ENCODE data around the gene CDHR2.
"Not testable (repeated sequence)": the region's sequence is repeated elsewhere in the genome, so short reads cannot be mapped to it uniquely, and the experiment has no call there.

Gene CDHR2

DNA sequence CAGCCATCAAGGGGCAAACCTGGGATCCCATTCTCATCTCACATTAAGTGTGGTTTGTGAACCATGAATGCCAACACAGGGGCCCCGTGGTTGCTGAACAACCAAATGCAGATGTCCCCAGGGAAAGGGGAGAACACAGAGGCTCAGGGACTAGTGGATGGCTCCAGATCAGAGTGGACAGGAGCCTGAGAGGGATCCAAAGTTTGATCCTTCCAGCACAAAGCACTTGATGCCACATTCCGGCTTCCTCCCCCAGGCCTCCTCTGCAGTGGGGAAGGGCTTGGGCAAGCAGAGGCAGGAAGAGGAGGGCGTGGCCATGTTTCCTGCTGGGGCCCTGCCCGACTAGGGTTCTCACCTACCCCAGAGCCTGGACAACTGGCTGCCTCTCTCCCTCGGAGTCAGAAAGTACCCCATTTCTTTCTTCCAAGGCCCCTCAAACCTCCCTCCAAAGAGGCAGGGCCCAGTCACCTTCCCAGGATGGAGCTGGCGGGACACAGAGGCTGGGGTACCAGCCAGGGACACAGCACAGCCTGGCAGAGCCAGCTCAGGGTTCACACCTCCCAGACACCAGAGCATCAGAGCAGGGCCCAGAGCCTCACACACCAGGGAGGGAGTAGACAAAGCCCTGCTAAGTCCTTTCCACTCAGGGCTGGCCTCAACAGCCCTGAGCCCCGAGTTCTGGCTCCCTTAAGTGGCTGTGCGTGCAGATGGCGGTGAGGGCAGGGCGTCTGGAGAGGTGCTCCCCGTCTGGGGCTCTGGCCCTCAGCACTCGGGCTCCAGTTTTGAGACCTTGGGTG is 7.6 kb upstream of the CDHR2 start:
- no peak for DNase-seq (ENCODE audit: low read depth in 2 of 2)

DNA sequence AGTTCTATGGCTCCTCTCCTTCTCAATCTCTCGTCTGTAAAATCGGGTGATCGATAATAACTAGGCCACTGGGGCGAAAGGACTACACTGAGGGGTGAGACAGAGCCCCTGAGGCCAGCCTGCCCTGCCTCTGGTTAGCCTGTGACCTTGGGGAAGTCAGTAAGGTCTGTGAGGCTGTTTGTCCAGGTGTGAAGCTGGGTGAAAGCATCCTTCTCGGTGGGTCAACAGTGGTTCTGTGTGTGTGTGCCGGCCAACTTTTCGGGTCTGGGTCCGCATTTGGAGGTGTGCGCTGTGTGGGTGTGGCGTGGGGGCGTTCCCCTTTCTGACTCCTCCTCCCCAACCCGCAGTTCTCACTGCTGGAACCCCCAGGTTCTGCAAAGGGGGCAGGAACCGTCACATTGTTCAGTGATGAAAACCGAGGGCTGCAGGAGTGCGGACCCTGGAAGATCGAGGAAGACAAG is 7.0 kb upstream of the CDHR2 start:
- no peak for DNase-seq (ENCODE audit: low read depth in 2 of 2)

DNA sequence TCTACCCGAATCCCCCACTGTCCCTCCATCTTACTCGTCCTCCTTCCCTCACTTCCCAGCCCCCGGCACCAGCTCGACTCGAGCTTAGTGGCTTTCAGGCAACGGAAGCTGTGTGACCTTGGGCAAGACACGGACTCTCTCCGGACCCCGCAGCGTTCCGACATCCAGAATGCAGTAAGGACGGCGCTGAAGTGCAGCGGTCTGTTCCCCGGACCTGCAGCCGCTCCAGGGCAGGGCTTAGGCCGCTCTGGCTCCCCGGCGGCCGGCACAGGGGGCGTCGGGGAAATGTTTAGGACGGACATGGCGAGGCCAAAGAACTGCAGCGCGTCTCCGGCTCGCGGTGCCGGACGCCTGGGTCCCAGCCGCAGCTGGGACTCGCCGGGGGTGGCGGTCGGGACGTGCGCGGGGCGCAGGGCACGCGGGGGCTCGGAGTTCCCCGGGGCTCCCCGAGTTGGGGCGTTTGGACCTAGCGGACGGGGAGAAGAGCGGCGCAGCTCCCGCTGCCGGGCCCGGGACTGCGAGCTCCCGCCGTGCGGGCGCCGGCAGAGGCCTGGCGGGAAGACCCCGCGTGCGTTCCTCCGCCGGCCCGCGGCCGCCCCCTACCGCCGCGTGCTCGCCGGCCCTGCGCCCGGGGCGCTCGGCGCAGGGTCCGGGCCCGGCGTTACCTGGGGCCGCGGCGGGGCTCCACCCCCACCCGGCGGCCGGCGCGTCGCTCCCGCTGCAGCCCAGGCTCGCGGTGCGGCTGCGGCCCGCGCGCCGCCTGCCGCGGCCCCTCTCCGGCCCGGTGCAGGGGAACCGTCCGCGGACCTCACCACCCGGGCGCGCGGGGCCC is 6.3 kb upstream of the CDHR2 start:
- no peak for DNase-seq (ENCODE audit: low read depth in 2 of 2)

DNA sequence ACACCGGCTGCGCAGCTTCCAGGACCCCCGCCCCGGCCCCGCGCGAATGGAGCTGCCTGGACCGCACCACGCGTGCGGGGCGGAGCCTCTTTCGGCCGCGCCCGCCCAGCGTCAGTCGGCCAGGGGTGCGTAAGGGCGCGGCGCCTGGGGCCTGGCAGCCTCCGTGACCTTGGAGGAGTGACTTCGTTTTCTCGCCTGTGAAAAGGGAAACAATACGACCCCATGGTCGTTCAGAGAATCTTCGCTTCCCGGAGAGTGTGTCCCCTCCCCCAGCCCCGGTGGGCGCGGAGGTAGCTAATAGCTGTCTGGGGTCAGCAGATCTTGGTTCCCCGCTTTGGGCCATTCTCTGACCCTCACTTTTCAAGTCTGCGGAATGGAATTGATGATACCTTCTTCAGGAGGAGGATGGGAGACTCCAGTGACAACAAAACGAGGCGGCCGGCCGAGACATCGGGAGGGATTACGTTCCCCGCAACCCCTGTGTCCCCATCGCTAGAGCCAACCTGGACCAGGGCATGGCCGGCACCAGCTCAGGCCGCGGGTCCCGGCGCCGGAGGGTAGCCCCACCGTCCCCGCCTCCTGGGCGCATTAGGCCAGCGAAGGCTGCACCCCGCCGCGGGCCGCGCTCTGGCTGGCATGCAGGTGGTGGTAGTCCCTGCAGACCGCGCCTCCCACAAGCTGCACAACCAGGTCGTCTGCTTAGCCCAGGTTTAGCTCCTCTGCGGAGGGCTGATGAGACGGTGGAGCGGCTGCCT is 5.5 kb upstream of the CDHR2 start:
- no peak for DNase-seq (ENCODE audit: low read depth in 2 of 2)

DNA sequence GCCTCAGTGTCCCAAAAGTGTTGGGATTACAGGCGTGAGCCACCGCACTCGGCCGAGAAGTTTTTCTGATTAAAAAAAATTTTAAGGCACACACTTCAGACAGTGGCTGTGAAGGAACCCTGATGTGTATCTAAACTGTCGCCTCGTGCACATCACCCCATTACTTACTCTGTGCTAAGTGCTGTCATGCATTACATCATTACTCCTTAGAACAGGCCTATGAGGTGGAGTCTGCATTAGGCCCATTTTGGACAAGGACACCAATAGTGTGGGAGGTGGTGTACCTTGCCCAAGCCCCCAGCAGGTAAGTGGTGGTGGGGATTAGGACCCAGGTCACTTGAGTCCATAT is 3.8 kb upstream of the CDHR2 start:
- no peak for DNase-seq (ENCODE audit: low read depth in 2 of 2)

DNA sequence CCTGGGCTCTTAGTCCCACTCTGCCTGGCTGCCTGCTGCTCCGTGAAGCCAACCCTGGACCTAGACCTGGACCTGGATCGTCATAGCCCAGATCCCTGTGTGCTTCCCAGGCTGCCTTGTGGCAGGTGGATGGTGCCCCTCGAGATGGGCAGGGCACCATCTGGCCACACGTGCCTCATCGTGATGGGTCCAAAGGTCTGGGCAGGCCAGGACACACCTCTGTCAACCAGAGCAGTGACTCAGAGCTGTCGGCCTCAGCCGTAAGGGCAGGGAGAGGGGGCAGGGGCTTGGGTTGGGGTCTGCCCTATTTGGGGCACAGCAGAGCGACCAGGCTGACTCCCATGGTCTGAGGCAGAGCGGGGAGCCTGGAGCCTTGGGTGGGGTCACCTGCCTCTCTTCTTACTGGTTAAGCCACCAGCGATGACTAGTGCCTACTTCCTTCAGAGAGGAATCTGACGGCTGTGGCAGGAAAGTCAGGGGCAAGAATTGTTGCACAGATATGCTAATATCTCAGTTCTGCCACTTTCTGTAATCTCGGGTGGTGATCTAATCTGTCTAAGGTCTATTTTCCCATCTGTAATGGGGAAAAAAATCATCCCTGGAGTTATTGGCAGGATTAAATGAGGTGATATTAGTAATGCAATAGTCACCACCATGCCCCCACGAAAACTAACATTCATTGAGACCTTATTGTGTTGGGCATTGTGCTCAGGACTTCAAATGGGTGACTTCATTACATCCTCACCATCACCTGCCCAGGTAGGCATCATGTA is 3.2 kb upstream of the CDHR2 start:
- DNase-seq (ENCODE audit: low read depth in 2 of 2): no peak

DNA sequence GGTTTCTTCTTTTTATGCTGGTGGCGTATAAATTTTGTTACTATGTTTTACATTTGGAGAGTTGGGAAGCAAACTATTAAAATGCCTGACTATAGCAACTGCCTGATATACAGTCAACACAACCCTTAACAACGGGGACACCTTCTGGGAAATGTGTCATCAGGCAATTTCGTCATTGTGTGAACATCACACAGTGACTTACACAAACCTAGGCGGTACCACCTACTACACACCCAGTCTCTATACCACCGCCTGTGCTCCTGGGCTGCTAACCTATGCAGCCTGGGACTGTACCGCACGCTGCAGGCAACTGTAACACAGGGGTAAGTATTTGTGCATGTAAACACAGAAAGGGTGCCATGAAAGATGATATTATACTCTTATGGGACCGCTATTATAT is 1.3 kb upstream of the CDHR2 start:
- no peak for DNase-seq (ENCODE audit: low read depth in 2 of 2)

DNA sequence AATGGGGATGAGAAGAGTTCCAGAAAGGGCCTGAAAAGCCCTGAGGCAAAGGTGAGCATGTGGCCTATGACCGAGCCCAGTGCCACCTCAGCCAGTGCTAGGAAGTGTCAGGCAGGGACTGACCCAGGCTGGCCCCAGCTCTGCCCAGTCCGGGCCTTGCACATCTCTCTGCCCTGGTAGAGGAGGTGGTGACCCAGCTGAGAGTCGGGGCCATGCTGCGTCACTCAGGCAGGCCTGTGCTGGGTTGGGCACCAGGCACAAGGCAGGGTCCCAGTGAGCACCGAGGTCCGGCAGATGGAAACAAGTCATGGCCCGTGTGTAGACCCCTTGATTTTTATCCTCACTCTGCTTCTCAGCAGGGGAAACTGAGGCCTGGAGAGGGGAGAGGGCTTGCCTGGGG is 729 bp downstream of the CDHR2 start:
- DNase-seq (ENCODE audit: low read depth in 2 of 2): no peak

DNA sequence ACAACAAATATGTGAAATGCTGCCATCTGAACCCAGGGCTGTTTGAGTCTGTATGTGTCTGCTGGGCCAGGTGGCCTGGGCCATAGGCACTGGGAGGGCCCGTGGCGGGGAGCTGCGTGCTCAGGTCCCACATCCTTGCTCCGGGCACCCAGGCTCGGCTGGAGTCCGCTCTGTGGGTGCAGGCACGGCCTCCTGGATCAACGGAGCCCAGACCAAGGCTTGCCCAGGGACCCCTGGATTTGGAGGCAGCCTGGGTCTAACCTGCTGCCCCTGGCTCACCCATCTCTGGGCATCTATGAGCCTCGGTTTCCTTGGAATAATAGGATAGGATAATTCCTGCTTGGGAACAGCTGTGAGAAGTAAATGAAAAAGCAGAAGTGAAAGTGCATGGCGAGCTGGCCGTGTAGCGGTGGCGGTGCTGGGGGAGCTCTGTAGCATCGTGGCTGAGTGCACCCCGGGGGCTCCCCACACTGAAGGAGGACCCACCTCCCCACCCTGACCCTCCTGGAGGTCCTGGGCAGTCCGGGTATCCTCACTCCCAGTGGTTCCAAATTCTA is 1.2 kb downstream of the CDHR2 start:
- no peak for DNase-seq (ENCODE audit: low read depth in 2 of 2)

DNA sequence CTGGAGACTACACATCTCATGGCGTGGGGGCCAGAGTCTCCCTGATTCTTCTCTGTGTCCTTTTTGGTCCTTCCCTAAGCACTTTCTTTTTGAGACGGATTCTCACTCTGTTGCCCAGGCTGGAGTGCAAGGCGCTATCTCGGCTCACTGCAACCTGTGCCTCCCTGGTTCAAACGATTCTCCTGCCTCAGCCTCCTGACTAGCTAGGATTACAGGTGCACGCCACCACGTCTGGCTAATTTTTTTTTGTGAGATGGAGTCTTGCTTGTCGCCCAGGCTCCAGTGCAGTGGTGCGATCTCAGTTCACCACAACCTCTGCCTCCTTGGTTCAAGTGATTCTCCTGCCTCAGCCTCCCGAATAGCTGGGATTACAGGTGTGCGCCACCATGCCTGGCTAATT is 1.8 kb downstream of the CDHR2 start:
- not testable (repeated sequence) for DNase-seq (ENCODE audit: low read depth in 2 of 2)

DNA sequence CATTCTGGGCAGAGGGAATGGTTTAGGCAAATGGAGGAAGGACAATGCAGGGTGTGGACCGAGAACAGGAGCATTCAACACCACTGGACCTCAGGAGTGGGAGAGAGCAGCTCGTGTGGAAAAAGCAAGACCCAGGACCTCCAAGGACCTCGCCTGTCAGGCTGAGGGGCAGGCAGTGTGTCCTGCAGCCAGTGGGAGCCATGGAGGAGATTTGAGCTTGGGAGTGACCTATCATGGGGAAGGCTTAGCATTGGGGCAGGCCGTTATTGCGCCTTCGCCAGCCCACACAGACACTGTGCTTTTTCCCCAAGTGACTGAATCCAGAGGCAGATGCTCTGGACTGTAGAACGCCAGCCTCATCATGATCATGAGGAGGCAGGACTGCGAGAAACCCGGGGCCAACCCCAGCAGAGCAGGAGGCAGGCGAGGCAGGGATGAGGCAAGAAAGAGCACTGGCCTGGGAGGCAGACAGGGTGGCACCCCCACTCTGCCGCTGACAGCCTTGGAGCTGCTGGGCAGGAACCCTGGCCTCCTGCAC is 3.3 kb downstream of the CDHR2 start:
- no peak for DNase-seq (ENCODE audit: low read depth in 2 of 2)

DNA sequence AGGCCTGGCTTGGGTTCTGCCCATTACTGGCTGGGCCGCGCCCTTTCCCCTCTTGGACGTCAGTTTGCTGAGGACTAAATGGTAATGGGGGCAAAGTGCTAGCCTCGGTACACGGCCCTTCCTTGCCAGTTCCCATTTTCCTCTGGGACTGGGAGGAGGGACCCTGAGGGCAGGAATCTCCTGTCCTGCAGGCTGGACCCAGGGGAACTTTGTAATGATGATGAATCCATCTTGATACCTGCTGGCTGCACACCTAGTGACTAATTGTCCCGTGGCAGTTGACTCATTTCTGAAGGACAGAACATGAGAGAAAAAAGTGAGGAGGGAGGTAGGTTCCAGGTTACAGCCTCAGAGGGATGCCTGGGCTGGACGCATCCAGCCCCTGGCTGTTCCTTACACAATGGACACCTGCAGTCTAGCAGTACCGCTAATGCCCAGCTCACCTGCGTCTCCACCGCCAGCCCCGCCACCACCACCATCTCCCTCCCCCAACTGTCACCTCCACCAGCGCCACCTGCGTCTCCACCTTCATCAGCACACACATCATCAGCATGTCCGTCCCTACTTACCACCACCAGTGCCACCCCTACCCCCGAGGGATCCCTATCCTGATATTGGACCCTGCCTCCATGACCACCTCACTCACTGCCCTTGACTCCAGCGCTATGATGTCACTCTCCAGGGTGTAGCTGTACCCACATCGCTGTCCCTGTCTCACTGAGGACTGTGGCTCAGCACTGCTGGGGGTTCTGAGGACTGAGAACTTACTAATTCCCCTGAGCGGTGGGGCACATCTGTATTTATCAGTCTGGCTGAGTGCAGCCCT is 4.3 kb downstream of the CDHR2 start:
- DNase-seq (ENCODE audit: low read depth in 2 of 2): no peak

DNA sequence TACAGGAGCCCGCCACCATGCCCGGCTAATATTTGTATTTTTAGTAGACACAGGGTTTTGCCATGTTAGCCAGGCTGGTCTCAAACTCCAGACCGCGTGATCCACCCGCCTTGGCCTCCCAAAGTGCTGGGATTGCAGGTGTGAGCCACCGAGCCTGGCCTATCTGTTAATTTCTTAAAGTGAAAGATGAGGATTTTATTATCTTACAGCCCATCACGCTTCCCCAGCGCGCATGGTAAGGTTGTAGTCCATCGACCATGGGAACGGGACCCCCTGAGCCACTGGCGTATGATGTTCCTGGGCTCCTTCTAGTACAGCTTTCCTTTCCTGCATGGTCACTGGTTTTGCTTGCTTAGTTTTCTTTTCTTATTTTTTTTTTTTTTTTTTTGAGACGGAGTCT is 8.7 kb downstream of the CDHR2 start:
- no peak for DNase-seq (ENCODE audit: low read depth in 2 of 2)

DNA sequence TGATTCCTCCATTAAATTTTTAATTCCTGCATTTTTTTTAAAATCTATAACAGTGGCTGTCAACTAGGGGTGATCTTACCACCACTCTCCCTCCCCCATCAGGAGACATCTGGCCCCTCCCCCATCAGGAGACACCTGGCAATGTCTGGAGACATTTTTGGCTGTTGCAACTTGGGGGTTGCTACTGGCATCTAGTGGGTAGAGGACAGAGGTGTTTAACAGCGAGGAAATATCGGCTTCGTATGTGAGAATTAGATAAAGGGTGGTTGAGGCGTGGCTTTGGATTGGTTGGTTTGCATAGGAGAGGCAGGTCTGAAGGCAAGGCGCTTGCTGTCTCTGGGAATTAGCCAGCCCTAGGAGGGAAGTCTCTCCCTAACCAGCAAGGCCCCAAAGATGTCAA is 10.5 kb downstream of the CDHR2 start:
- DNase-seq (ENCODE audit: low read depth in 2 of 2): no peak

DNA sequence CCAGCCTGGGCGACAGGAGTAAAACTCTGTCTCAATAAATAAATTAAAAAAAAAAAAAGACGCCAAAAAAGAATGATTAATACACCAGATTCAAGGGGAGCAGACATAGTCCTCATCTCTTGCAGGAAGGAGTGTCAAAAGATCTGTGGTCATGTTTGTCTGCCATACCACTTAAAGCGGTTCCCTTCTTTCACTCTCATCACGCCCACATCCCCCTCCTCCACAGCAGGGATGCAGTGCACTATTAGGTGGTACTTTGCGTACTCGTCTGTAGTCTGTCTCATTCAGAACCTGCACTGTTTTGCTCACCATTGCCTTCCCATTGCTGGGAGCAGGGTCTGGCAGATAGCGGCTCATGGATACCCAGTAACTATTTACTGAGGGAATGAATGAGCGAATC is 11.2 kb downstream of the CDHR2 start:
- DNase-seq (ENCODE audit: low read depth in 2 of 2): no peak

DNA sequence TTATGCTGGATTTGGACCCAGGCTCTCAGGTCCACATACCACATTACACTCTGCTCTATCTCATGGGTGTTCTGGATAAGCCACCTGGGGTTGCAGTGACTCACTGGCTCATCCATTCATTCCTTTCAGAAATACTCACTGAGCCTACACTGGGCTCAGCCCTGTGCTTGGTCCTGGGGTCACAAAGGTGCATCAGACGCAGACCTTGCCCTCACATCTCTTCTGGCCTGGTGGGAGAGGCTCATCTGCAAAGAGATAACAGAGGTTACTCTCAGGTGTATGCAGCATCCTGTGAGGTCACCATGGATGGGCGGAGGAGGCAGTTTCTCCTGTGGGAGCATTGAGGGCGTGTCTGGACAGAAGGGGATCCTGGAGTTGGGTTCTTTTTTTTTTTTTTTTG is 12.1 kb downstream of the CDHR2 start:
- DNase-seq (ENCODE audit: low read depth in 2 of 2): no peak

DNA sequence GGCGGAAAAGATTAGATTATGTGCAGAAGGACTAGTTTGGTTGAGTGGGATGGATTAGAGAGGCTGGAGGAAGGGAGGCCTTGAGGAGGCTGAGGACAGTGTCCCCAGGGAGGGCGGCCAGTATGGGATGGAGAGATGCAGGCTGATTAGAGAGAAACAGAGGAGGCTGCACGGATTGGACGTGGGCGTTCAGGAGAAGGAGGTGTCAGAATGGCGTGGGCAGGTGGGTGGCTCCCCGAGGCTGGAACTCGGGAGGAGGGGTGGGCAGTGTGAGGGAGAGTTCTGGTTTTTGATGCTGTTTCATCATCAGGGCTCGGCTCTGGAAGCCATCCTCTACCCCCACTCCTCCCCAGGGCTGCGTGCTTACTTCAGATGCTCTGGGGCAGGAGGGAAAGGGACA is 13.0 kb downstream of the CDHR2 start:
- DNase-seq (ENCODE audit: low read depth in 2 of 2): no peak

DNA sequence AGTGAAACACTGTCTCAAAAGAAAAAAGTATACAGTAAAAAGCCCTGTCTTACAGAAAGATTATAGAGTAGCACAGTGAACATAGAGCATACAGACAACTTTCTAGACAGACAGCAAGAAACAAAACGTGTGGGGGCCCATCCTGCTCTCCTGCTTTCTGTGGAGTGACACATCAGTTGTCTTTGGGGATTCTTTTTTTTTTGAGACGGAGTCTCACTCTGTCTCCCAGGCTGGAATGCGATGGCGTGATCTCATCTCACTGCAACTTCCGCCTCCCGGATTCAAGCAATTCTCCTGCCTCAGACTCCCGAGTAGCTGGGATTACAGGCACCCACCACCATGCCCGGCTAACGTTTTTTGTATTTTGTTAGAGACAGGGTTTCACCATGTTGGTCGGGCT is 14.9 kb downstream of the CDHR2 start:
- DNase-seq (ENCODE audit: low read depth in 2 of 2): no peak

DNA sequence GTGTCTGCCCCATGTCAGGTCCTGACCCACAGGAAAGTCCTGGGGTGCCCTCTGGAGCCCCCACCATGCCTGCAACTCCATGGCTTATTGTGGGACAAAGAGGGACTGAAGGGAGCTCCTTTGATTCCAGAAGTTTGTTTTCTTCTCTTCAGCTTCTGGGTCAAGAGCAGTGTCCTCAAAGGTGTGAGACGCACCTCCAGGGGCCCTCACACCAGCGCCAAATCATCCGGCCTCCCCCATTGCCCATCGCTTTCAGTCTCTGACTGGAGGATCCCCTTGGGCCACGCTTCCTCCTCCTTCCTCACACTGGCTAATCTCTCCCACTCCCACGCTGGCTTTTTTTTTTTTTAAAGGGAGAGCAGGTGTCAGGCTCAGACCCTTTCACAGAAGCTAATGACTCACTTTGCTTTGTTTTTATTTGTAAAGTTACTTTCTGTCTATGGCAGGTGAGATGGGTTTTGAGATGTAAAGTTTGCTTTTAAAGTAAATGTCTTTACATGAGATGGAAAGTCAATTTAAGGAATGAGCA is 16.7 kb downstream of the CDHR2 start:
- DNase-seq (ENCODE audit: low read depth in 2 of 2): no peak

DNA sequence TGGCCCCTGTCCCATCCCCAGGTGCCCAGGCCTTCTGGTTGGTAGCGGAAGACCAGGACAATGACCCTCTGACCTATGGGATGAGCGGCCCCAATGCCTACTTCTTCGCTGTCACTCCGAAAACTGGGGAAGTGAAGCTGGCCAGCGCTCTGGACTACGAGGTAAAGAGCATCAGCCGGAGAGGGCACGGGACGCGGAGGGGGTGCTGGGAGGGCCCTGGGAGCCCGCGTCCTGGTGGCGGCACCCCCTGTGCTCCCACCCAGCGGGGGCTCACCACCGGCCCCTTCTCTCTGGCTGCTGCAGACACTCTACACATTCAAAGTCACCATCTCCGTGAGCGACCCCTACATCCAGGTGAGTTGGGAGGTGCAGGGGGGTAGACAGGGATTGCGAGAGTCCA is 19.5 kb downstream of the CDHR2 start:
- no peak for DNase-seq (ENCODE audit: low read depth in 2 of 2)

Data from fibroblast of skin of left biceps (primary cell).